GM18508 (cell line): ENCODE measurements around the gene EEFSEC.

Experiments
- ATAC-seq: cut with Tn5 transposase; IDR thresholded peaks from one replicate; pipeline ENCODE4 v1.9.1; 2021; ENCODE audit warnings: moderate number of reproducible peaks; ENCODE audit not compliant: insufficient read depth, unreplicated experiment

The EEFSEC gene

GRCh38 chr3:128238184-128238489, 84.9 kb downstream of the EEFSEC start:
- ATAC-seq, result no peak

DNA sequence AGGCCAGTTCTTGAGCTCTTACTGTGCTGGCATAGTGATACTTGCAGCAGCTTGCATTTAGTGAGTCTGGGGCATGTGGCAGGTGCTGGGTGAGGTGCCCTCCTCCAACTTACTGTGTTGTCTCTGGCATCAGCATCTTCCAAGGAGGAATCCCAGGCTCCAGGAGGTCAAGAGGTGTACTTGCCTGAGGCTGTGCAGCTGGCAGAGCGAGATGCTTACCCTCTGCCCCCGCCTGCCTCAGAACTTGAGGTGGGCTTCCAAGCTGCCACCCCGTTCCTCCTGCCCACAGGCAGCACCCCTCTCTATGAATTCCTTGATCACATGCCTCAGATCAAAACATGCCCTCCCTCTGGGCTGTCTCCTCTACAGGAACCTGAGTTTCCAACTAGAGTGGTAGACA, 86.0 kb downstream of the EEFSEC start:
- no peak for ATAC-seq

DNA sequence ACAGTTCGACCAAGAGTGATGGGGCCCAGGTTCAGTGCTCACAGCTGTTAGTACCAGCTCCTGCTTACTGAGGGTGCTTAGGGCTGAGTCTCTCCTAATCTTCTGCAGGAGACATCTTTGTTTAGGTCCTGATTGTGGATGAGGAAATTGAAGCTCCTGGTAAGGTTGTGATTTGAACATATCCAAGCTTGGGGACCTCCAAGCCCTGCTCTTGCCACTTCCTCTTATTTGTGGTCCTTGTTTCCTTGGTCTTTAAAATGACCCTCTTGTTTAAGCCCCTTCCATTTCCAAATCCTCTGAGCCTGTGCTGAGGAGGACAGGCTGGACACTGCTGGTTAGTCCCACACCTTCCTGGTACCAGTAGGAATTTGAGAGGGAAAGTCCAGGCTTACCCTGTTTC, 87.0 kb downstream of the EEFSEC start:
- no peak for ATAC-seq

- no peak for ATAC-seq
These were observed 88.5 kb downstream of the EEFSEC start for GRCh38 chr3:128241741-128242140.

GRCh38 chr3:128242818-128243601, 89.7 kb downstream of the EEFSEC start:
- ATAC-seq, result no peak

GRCh38 chr3:128243602-128244504, 90.6 kb downstream of the EEFSEC start:
- no peak for ATAC-seq

GRCh38 chr3:128245460-128245859, 92.2 kb downstream of the EEFSEC start:
- no peak for ATAC-seq

- ATAC-seq, result no peak
These were observed 94.6 kb downstream of the EEFSEC start for GRCh38 chr3:128247666-128248409.

DNA sequence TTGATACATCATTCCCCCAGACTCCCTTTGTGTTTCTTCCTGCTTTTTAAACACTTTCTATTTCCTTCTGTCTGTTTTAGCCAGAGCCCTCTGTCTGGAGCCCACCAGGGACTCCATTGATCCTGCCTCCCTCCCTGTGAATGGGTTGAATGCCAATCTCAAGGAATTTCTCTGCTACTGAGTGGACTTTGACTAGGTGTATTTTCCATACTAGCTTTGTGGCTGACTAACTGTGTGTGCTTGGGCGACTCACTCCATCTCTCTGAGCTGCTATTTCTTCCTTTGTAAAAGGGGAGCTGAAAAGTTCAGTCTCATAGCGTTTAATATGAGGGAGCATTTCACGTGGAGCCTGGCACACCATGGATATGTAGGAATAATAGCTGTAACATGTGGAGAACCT, 98.8 kb downstream of the EEFSEC start:
- ATAC-seq, result no peak

DNA sequence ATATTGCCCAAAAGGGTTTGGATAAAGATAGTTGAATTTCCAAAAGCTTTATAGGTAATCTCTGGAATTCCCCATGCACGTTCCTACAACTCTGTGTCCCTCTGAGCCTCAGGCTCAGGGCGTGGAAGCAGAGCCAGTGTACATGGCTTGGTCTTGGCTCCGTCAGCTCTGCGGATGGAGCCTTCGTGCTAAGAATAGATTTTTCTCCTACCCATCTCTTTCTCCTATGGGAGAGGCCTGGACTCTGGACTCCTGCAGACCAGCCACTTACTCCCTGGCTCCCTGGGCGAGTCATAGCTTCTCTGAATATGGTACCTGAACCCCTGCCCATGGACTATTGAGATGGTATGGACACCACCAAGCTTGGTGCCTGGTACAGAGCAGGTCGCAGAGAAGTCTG, 99.9 kb downstream of the EEFSEC start:
- ATAC-seq, result no peak

DNA sequence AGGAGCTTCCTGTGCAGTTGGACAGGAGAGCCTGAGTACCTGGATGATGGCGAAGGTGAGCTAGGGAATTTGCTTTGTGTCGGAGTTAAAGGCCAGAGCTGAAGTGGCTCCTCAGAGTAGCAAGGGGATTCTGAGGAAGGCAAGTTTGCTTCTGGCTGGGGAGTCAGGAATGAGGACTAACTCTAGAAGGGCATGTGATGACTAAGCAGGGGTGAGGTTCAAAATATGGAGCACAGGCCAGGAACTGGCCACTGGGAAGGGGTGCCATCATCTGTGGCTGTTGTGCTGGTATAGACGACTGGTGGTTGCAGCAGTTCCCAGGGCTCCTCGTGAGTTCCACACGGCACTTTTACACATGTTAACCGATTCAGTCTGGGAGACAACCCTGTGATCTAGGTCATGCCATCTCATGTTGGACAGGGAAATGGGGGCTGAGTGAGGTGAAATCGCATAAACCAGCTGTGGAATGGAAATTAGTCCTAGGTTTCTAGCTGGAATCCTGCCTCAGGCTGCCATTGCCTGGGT, 100.8 kb downstream of the EEFSEC start:
- no peak for ATAC-seq

DNA sequence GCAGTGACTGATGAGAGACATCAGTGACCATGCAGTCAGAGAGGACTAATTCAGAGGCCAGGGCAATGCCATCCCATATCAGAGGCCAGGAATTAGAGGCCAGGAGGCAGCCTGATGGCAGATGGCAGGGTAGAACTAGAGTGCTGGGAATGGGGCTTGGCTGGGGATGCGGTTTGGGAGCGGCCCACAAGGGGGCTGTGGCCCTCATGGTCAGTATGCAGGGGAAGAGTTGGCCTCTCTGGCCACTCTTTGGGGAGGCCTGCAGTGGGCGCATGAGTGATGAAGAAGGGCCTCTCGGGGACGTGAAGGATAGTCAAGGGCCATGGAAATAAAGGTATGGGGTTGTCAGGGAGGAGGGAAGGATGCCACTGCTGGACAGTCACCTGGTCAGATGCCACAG, 101.7 kb downstream of the EEFSEC start:
- ATAC-seq, result no peak

- ATAC-seq, result no peak
These were observed 102.8 kb downstream of the EEFSEC start for GRCh38 chr3:128256131-128256530.

DNA sequence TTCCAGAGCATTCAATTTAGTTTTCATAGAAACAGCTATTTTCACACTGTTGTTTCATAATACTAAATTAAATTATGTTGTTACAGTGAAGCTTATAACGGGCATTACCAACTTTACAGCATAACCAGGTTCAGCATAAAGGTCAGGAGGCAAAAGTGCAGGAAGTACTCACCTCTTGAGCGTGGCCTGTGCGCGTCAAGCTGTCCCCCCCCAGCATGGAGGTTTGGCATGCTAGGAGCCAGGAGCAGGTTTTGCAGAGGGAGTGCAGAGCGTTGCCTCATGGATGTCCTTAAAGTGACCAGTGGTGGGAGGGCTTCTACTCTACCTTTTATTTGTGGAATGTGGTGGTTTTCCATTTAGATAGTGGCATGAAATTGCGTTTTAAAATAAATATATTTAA, 104.4 kb downstream of the EEFSEC start:
- no peak for ATAC-seq

DNA sequence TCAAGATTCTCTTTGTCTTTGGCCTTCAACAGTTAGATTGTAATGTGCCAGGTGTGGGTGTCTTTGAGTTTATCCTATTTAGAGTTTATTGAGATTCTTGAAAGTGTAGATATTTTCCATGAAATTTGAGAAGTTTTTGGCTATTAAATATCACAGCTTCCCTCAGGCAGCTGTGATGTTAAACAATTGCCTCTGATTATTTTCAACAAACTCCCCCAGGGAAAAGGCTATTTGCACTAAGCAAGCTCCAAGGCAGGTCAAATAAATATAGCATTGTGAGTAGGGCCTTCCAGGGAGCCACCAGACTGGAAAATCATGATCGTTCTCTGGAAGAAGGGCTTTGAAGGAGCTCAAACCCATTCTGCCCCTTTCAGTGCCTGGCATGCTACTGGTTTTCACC, 107.0 kb downstream of the EEFSEC start:
- no peak for ATAC-seq

DNA sequence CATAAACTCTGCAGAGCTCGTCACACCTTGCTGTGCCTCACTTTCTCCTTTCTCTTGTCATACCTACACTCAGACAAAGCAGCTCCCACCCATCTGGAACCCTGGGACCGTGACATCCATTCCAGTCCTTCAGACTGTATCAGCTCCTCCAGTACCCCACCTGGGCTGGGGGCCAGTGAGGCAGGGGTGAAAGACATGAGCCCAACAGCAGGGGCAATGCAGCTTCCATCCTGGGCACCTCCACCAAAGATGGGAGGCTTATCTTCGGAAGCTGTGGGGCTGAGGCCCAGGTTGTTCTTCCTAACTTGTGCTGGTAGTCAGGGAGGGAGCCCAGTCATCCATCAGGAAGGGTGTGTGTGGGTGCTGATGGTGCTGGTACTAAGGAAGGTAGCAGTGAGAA, 109.2 kb downstream of the EEFSEC start:
- ATAC-seq, result no peak

DNA sequence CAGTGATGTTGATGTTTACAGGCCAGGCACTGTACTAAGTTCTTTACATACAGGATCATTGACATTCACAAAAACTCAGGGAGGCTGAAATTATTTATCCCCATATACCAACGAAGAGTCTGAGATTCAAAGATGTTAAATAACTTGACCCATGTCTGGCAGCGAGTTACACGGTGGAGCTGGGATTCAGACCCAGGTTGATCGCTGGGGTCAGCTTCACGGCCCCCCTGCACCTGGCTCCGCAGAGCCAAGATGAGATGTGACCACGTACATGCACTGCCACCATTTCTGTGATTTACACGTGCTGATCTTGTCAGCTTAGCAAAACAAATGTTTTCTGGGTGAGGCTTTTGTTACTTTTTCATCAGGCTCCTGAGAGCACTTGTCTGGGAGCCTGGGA, 109.8 kb downstream of the EEFSEC start:
- ATAC-seq, result no peak

DNA sequence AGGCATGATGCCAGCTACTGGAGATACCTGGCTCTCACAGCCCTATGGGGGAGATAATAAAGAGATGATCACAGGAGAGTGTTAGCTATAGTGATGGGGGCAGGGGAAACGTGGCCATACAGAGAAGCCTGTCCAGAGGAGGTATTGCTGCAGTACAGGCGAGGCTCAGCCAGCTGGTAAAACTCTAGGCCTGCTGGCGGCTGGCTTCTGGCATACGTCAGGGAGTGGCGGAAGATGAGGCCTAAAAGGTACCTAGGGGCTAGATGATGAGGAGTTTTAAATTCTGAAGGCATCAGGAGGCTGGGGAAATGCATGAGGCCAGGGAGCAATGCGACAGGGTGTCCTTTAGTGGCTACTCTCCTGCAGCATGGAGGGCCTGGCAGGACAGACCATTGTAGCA, 110.7 kb downstream of the EEFSEC start:
- ATAC-seq, result no peak

DNA sequence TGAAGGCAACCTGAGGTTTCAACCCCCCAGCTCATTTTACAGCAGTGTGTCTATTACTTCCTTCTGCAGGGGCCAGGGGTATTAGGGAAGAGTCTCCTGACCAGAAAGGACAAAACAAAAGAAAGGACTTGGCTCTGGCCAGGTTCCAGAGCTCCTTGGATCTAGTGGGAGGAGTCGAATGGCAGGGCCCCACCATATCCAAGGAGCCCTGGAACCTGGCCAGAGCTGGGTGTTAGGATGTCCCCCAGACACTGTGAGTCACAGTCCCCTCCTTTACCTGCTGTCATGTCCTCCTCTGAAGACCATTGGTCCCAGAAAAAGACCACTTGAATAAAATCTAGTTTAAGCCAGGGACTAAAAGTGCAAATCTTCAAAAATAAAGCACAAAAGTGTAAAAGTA, 113.2 kb downstream of the EEFSEC start:
- ATAC-seq, result no peak

DNA sequence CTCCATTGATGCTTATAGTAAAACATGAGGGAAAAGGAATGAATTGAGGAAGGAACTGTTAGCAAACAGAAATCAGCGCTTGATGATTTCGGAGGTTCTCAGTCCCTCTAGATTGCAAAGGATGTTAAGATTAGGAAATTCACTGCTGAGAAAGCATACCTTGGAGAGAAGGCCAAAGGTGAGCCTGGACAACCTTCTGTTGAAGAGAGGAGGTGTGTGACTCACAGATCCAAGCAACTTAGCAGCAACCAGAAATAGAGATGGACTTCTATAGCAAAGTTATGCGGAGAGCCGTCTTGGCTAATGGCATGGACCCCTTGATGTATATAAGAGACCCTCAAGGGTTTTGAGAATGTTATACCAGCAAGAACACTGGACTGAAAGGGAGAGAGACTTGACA, 114.3 kb downstream of the EEFSEC start:
- no peak for ATAC-seq
